LNCaP clone FGC (cell line): Measurements from ENCODE around the gene RBM12.

Source experiments
- DNase-seq: peaks from one replicate; pipeline ENCODE4 v3.0.0-alpha.2; 2011; ENCODE audit warnings: low read depth
- H3K4me3 ChIP-seq: 2 replicates; pipeline ENCODE4 v1.5.1; 2011; ENCODE audit warnings: mild to moderate bottlenecking, low read depth, low read length, control low read depth
- TF ChIP-seq, protein P1 (sequence below): IDR thresholded peaks from 2 replicates; pipeline ENCODE4 v1.5.1; 2012; ENCODE audit warnings: mild to moderate bottlenecking; ENCODE audit not compliant: control insufficient read depth, insufficient read depth; ENCODE audit errors: extremely low read depth

The RBM12 gene

DNA sequence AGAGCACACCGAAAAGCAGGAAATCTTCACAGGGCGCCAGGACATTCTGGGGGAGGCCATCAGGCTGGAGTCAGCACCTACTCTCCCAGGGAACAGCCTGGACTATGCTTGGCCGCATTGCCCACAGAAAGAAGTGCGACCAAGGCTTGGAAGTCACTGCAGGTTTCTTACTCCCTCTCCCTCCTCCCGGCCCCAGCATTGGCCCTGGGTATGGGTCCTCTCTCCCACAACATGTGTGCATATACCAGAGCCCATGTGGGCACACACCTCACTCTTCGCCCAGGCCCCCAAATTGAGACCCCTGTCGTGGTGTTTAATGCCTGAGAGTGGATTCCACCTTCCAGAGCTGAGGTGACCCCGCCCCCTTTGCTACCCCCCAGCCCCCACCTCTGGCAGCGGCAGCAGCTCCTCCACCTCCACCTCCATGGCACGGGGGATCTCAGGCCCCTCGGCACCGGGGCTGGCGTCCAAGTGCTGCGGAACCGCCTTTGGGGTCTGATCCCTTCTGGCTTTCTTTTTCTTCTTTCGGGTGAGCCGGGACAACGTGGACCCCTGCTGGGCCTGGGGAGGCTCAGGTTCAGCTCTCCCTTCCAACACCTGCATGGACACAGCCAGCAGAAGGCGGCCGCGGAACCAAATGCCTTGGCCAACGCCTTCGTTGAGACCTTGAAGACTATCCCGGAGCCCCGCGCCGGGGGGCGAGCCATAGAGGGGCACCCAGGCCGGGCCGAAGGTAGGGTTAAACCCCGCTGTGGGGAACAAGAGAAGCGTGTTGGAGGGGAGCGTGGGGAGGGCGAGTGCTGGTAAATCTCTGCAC lies 64.3 kb downstream of the RBM12 start:
- TF ChIP-seq, protein P1, sequence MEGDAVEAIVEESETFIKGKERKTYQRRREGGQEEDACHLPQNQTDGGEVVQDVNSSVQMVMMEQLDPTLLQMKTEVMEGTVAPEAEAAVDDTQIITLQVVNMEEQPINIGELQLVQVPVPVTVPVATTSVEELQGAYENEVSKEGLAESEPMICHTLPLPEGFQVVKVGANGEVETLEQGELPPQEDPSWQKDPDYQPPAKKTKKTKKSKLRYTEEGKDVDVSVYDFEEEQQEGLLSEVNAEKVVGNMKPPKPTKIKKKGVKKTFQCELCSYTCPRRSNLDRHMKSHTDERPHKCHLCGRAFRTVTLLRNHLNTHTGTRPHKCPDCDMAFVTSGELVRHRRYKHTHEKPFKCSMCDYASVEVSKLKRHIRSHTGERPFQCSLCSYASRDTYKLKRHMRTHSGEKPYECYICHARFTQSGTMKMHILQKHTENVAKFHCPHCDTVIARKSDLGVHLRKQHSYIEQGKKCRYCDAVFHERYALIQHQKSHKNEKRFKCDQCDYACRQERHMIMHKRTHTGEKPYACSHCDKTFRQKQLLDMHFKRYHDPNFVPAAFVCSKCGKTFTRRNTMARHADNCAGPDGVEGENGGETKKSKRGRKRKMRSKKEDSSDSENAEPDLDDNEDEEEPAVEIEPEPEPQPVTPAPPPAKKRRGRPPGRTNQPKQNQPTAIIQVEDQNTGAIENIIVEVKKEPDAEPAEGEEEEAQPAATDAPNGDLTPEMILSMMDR, result no peak
- no peak overlapping the region for H3K4me3 ChIP-seq
- DNase-seq, result no peak

DNA sequence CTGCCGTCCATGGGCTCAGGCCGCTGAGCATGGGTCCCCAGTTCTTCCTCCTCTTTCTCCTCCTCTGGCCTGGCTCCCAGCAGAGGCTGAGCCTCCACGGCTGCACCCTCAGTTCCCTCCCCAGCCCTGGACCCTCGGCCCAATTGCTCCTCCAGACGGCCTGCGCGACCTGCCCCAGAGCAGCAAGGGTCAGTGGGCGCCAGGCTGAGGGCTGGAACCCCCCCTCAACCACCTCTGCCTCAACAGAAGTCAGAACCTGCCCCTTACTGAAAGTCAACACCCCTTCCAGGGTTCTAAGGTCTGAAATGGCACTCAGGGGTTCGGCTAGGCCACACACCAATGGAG lies 65.0 kb downstream of the RBM12 start:
- no peak for DNase-seq
- TF ChIP-seq, protein P1, result no peak
- no peak overlapping the region for H3K4me3 ChIP-seq
